ENCODE data around the gene PRPSAP1. TPM values are rescaled to one million over a fixed set of nuclear protein-coding genes. Genes with fewer than 3 reads are reported as not detected.
"Not testable (repeated sequence)": the region's sequence is repeated elsewhere in the genome, so short reads cannot be mapped to it uniquely, and the experiment has no call there.

PRPSAP1 gene
- total RNA-seq, 1 experiment from 2014 or later: 27.6 TPM

- Histone ChIP-seq H3K4me1 (ENCODE audit: low read length) (no peaks in the 10 kb centered on the region), H3K9me2 (replicated peaks; ENCODE audit: insufficient read depth, low read length) (no peaks in the 10 kb centered on the region), H3K4me2 (ENCODE audit: low read depth, low read length, poor library complexity, severe bottlenecking) (no peak overlapping the region)
Observed at GRCh38 chr17:76312735-76313134, 41.0 kb downstream of the PRPSAP1 start.

GRCh38 chr17:76309461-76309860, 44.3 kb downstream of the PRPSAP1 start:
- H3K4me2 ChIP-seq (ENCODE audit: low read depth, low read length, poor library complexity, severe bottlenecking): no peak overlapping the region
- H4K20me1 ChIP-seq (ENCODE audit: insufficient read depth, low read depth, low read length): no peaks in the 10 kb centered on the region
- no peaks in the 10 kb centered on the region for H3K27me3 ChIP-seq (ENCODE audit: low read length)
- H3K9me3 ChIP-seq (ENCODE audit: low read length): no peaks in the 10 kb centered on the region
- no peaks in the 10 kb centered on the region for H3K79me2 ChIP-seq (ENCODE audit: low read length)
- no peak for DNase-seq
- H3K9me2 ChIP-seq (replicated peaks; ENCODE audit: insufficient read depth, low read length): no peaks in the 10 kb centered on the region
- no peak overlapping the region for H3K9ac ChIP-seq (ENCODE audit: low read length)
- no peaks in the 10 kb centered on the region for H3K4me1 ChIP-seq (ENCODE audit: low read length)
- H3K4me3 ChIP-seq (ENCODE audit: low read length): no peak overlapping the region
- H2AFZ ChIP-seq (ENCODE audit: low read length): no peak overlapping the region
- no peaks in the 10 kb centered on the region for H3K36me3 ChIP-seq (ENCODE audit: insufficient read depth, low read length)
- H3K27ac ChIP-seq (ENCODE audit: low read length): no peak overlapping the region

More at GRCh38 chr17:76312735-76313134, 41.0 kb downstream of the PRPSAP1 start:
- H3K27me3 ChIP-seq (ENCODE audit: low read length): no peaks in the 10 kb centered on the region
- H3K4me3 ChIP-seq (ENCODE audit: low read length): no peak overlapping the region
- DNase-seq: no peak
- no peak overlapping the region for H2AFZ ChIP-seq (ENCODE audit: low read length)
- no peaks in the 10 kb centered on the region for H3K79me2 ChIP-seq (ENCODE audit: low read length)
- no peak overlapping the region for H3K9ac ChIP-seq (ENCODE audit: low read length)
- no peak overlapping the region for H3K27ac ChIP-seq (ENCODE audit: low read length)
- H3K9me3 ChIP-seq (ENCODE audit: low read length): no peaks in the 10 kb centered on the region
- no peaks in the 10 kb centered on the region for H3K36me3 ChIP-seq (ENCODE audit: insufficient read depth, low read length)
- no peaks in the 10 kb centered on the region for H4K20me1 ChIP-seq (ENCODE audit: insufficient read depth, low read depth, low read length)

GRCh38 chr17:76307966-76308338, 45.8 kb downstream of the PRPSAP1 start, which contains the start of gene QRICH2:
QRICH2 (minus strand) TSS chr17:76308276; CDS start chr17:76307998, 278 bp downstream.
- no peak within 1 kb of the TSS for H3K4me2 ChIP-seq (ENCODE audit: low read depth, low read length, poor library complexity, severe bottlenecking)
- DNase-seq: no peak
- no peaks in the 10 kb centered on the region for H3K9me2 ChIP-seq (replicated peaks; ENCODE audit: insufficient read depth, low read length)
- no peaks in the 10 kb centered on the region for H3K4me1 ChIP-seq (ENCODE audit: low read length)
- H2AFZ ChIP-seq (ENCODE audit: low read length): no peak within 1 kb of the TSS
- no peaks in the 10 kb centered on the region for H3K27me3 ChIP-seq (ENCODE audit: low read length)
- H3K9me3 ChIP-seq (ENCODE audit: low read length): no peaks in the 10 kb centered on the region
- H3K4me3 ChIP-seq (ENCODE audit: low read length): no peak within 1 kb of the TSS
- H3K9ac ChIP-seq (ENCODE audit: low read length): no peak within 1 kb of the TSS
- no peak within 1 kb of the TSS for H3K27ac ChIP-seq (ENCODE audit: low read length)
- no peaks in the 10 kb centered on the region for H4K20me1 ChIP-seq (ENCODE audit: insufficient read depth, low read depth, low read length)
- H3K79me2 ChIP-seq (ENCODE audit: low read length): no peaks in the 10 kb centered on the region
- H3K36me3 ChIP-seq (ENCODE audit: insufficient read depth, low read length): no peaks in the 10 kb centered on the region

- Histone ChIP-seq H3K4me2 (ENCODE audit: low read depth, low read length, poor library complexity, severe bottlenecking) (no peak overlapping the region), H3K36me3 (ENCODE audit: insufficient read depth, low read length) (no peaks in the 10 kb centered on the region), H3K4me1 (ENCODE audit: low read length) (no peaks in the 10 kb centered on the region), H4K20me1 (ENCODE audit: insufficient read depth, low read depth, low read length) (no peaks in the 10 kb centered on the region), H3K9me3 (ENCODE audit: low read length) (no peaks in the 10 kb centered on the region), H3K9me2 (replicated peaks; ENCODE audit: insufficient read depth, low read length) (no peaks in the 10 kb centered on the region), H3K27ac (ENCODE audit: low read length) (no peak overlapping the region), H3K27me3 (ENCODE audit: low read length) (no peaks in the 10 kb centered on the region), H3K4me3 (ENCODE audit: low read length) (no peak overlapping the region), H3K9ac (ENCODE audit: low read length) (no peak overlapping the region), H2AFZ (ENCODE audit: low read length) (no peak overlapping the region), H3K79me2 (ENCODE audit: low read length) (no peaks in the 10 kb centered on the region)
- DNase-seq: no peak
Observed at GRCh38 chr17:76307299-76307965, 46.3 kb downstream of the PRPSAP1 start.

- H3K36me3 ChIP-seq (ENCODE audit: insufficient read depth, low read length); H3K9ac ChIP-seq (ENCODE audit: low read length); H3K4me3 ChIP-seq (ENCODE audit: low read length); H3K9me3 ChIP-seq (ENCODE audit: low read length); H3K27me3 ChIP-seq (ENCODE audit: low read length); DNase-seq; H3K27ac ChIP-seq (ENCODE audit: low read length); H4K20me1 ChIP-seq (ENCODE audit: insufficient read depth, low read depth, low read length); H3K79me2 ChIP-seq (ENCODE audit: low read length); H3K4me1 ChIP-seq (ENCODE audit: low read length); H2AFZ ChIP-seq (ENCODE audit: low read length); H3K9me2 ChIP-seq (replicated peaks; ENCODE audit: insufficient read depth, low read length); H3K4me2 ChIP-seq (ENCODE audit: low read depth, low read length, poor library complexity, severe bottlenecking): not testable (repeated sequence)
Observed at GRCh38 chr17:76305135-76305454, 48.6 kb downstream of the PRPSAP1 start.

- no peaks in the 10 kb centered on the region for H3K36me3 ChIP-seq (ENCODE audit: insufficient read depth, low read length)
- no peaks in the 10 kb centered on the region for H3K79me2 ChIP-seq (ENCODE audit: low read length)
- H2AFZ ChIP-seq (ENCODE audit: low read length): no peak overlapping the region
- no peaks in the 10 kb centered on the region for H4K20me1 ChIP-seq (ENCODE audit: insufficient read depth, low read depth, low read length)
- no peaks in the 10 kb centered on the region for H3K27me3 ChIP-seq (ENCODE audit: low read length)
- H3K4me2 ChIP-seq (ENCODE audit: low read depth, low read length, poor library complexity, severe bottlenecking): no peak overlapping the region
- no peak overlapping the region for H3K9ac ChIP-seq (ENCODE audit: low read length)
- H3K9me3 ChIP-seq (ENCODE audit: low read length): no peaks in the 10 kb centered on the region
- no peak overlapping the region for H3K4me3 ChIP-seq (ENCODE audit: low read length)
- H3K4me1 ChIP-seq (ENCODE audit: low read length): no peaks in the 10 kb centered on the region
- H3K27ac ChIP-seq (ENCODE audit: low read length): no peak overlapping the region
- no peaks in the 10 kb centered on the region for H3K9me2 ChIP-seq (replicated peaks; ENCODE audit: insufficient read depth, low read length)
- DNase-seq: no peak
Observed at GRCh38 chr17:76304226-76305134, 49.2 kb downstream of the PRPSAP1 start.

- Histone ChIP-seq H3K79me2 (ENCODE audit: low read length) (no peaks in the 10 kb centered on the region), H3K9me3 (ENCODE audit: low read length) (no peaks in the 10 kb centered on the region), H4K20me1 (ENCODE audit: insufficient read depth, low read depth, low read length) (no peaks in the 10 kb centered on the region), H3K36me3 (ENCODE audit: insufficient read depth, low read length) (no peaks in the 10 kb centered on the region), H3K9me2 (replicated peaks; ENCODE audit: insufficient read depth, low read length) (no peaks in the 10 kb centered on the region), H3K4me1 (ENCODE audit: low read length) (no peaks in the 10 kb centered on the region), H2AFZ (ENCODE audit: low read length) (no peak overlapping the region), H3K9ac (ENCODE audit: low read length) (no peak overlapping the region), H3K4me2 (ENCODE audit: low read depth, low read length, poor library complexity, severe bottlenecking) (no peak overlapping the region), H3K27ac (ENCODE audit: low read length) (no peak overlapping the region), H3K27me3 (ENCODE audit: low read length) (no peaks in the 10 kb centered on the region), H3K4me3 (ENCODE audit: low read length) (no peak overlapping the region)
- no peak for DNase-seq
Observed at GRCh38 chr17:76297436-76297835, 56.3 kb downstream of the PRPSAP1 start.

- no peak overlapping the region for H3K4me3 ChIP-seq (ENCODE audit: low read length)
- H3K9me2 ChIP-seq (replicated peaks; ENCODE audit: insufficient read depth, low read length): no peaks in the 10 kb centered on the region
- H3K9me3 ChIP-seq (ENCODE audit: low read length): no peaks in the 10 kb centered on the region
- H3K9ac ChIP-seq (ENCODE audit: low read length): no peak overlapping the region
- H3K4me2 ChIP-seq (ENCODE audit: low read depth, low read length, poor library complexity, severe bottlenecking): no peak overlapping the region
- no peaks in the 10 kb centered on the region for H4K20me1 ChIP-seq (ENCODE audit: insufficient read depth, low read depth, low read length)
- no peak overlapping the region for H3K27ac ChIP-seq (ENCODE audit: low read length)
- DNase-seq: no peak
- no peaks in the 10 kb centered on the region for H3K27me3 ChIP-seq (ENCODE audit: low read length)
- no peak overlapping the region for H2AFZ ChIP-seq (ENCODE audit: low read length)
- H3K36me3 ChIP-seq (ENCODE audit: insufficient read depth, low read length): no peaks in the 10 kb centered on the region
- H3K4me1 ChIP-seq (ENCODE audit: low read length): no peaks in the 10 kb centered on the region
- no peaks in the 10 kb centered on the region for H3K79me2 ChIP-seq (ENCODE audit: low read length)
Observed at GRCh38 chr17:76296889-76297288, 56.8 kb downstream of the PRPSAP1 start.

All from Karpas-422 (cell line).